Left lobe of liver (tissue), 2 donors: ENCODE data around the gene TTBK1. TPM values are rescaled to one million over a fixed set of nuclear protein-coding genes. Genes with fewer than 3 reads are reported as not detected.
A peak's percentile ranks its signal among the peaks of the same experiment; 100 is the strongest.

Experiments used
- ATAC-seq: fragments of 200-7000 bp; cut with Tn5 transposase; one replicate; pipeline ENCODE4 v1.9.1; 2020; ENCODE audit warnings: mild to moderate bottlenecking, moderate library complexity
- DNase-seq: peaks from one replicate; pipeline ENCODE4 v3.0.0-alpha.2; 2020; ENCODE audit warnings: low spot score
- total RNA-seq: library from RNA; stranded (reverse); gene quantifications from one replicate; pipeline ENCODE4 v1.2.1, GENCODE V29; 2021
- donor health status: DM: no; HTN: no; CAD: no; lungs with moderate emphysema.
- donor health status: DM: no; HTN: yes; CAD: no.

Gene TTBK1
- total RNA-seq, 1 donor from 2014 or later = 2.0 TPM

DNA sequence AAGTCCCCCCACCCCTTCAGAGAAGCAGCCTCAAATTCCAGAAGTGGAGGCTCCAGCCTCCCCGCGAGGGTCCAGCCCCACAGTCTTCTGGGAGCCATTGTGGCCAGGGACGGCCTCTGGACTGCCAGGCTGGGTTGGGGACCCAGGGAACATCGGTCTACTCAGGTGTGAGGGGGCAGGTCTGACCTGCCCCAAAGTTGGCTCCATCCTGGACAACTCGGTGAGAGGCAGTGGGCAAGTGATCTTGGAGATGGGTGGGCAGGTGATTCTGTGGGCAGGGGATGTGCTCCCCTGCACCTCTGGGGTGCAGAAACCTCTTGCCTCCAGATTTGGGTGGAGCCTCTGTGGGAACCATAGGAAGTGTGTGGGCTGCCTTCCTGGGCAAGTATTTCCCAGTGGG is 42.6 kb downstream of the TTBK1 start:
- no peak for DNase-seq
- ATAC-seq = no peak

DNA sequence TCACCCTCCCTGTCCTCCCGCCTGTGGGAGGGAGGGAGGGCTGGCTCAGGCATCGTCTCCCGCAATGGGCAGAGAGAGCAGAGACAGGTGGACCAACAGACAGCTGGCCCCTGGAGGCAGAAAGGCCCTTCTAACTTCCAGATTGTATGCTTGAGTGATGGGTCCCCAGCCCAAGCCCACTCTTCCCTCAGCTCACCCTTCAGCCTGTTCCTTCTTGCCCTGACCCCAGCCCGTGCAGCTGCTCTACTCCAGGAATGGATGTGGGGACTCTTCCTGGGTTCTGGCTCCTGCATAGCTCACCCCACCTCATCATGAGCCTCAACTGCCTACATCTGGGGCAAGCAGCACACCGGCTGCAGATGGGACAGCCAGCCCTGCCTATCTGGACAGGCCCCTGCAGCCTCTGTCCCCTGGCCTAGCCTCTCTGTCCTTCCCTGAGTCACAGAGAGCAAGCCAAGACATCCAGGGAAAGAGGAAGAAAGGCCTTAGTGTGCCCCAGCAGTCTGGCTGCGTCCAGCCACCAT is 43.2 kb downstream of the TTBK1 start:
- DNase-seq (no peak), ATAC-seq (no peak)

DNA sequence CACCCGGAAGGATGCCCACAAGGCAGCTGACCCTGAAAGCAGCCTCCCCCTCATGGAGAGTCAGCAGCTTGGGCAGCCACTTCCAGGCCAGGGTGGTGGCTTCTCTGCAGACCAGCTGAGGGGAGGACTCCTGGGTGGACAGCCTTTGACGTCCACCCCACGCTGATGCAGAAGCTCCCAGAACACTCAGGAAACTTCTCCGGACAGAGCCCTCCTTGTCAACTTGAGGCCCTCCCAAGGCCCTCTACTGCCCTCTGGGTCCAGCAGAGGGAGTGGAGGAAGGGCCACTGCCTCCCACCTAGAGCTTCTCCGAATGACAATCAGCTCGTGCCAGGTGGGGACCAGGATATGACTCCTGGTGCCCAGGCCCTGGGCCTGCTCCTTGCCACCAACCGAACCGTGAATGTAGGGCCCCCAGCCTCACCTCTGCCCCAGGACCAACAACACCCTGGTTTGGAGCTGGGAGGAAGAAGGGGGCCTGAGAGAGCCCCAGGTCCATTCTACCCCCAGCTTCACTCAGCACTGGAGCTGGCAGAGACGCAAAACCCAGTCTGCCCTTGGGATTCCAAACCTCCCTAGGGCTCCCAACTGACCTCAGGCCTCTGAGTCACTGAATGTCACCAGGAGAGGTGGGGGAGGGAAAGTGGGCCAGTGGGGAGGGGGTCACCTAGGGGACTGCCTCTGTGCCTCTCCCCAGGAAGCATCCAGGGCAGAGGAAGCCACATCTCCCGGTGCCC is 43.9 kb downstream of the TTBK1 start:
- DNase-seq (no peak), ATAC-seq (peak; percentile 74)

DNA sequence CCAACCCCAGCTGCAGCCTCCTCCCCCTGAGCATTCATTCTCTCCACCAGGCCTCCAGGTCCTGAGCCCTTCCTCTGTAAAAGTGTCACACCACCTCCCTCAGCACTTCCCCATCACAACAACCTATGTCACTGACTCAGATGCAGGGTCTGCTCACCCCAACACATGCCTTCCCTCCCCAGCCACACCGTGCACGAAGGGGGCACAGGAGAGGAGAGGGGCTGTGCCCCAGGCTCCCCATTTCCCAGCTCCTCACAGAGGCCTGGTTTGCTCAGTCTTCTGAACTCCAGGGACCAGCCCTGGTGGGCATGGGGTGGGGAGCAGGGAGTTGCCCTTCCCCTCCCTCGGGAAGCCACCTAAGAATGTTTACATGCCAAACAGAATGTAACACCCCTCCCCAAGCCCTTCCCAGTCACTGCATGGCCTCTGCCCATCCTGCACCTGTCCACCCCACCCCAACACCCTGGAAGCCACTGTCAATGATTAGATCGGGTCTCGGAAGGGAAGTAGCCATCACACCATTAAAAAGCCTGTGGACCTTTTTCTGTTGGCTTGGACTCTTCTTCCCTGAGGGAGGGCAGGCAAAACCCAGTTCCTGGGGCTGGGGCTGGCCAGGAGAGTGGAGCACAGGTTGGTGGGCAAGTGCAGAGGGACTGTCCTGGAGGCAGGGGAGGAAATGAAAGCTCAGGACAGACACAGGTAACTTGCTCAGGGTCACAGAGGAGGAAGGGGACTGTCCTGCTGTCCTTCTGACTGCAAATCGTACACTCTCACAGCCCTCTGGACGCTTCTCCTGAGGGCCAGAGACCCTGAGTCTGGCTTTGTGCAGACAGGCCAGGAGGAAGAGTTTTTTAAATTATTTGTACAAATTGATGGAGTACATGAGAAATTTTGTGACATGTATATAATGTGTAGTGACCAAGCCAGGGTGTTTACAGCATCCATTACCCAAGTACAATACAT is 44.7 kb downstream of the TTBK1 start:
- ATAC-seq (no peak), DNase-seq (no peak)

DNA sequence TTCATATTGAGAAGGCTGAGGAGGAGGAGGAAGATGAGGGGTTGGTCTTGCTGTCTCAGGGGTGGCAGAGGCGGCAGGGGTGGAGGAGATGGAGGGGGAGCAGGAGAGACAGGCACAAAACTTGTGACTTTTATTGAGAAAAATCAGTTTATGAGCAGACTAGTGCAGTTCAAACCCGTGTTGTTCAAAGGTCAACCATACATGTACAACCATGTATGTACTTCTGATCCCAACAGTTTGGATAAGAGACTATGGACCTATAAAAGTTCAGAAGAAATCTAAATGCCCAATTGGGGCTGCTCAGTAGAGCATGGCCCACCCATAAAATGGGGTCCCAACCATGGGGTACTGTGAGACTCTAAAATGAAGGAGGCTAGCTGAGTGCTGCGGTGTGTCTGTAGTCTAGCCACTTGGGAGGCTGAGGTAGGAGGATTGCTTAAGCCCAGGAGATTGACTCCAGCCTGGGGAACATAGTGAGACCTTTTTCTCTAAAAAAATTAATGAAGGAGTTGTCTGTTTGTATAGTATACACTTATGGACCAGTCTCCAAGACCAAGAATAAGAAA is 47.1 kb downstream of the TTBK1 start:
- ATAC-seq (no peak), DNase-seq (no peak)

DNA sequence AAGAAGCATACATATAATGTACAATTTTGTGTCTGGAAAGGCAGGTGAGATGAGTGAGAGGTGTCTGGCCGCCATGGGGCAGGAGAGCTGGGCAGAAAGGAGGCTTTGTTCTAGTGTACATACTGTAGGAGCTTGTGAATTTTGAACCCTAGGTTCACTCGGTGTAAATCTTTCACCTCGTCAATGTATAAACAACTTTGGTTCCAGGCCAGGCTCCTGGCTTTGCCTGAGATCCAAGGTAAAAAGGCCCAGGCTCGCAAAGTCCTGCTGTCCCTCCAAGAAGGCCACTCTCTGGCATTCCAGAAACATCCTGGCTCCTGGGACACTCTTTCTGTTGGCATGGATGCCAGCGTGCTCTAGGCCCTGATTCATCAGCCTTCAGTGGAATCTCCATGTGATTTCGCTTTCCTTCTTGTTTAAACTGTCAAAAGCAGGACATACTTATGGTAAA is 47.6 kb downstream of the TTBK1 start:
- DNase-seq = peak; percentile 69
- peak; percentile 77 for ATAC-seq

DNA sequence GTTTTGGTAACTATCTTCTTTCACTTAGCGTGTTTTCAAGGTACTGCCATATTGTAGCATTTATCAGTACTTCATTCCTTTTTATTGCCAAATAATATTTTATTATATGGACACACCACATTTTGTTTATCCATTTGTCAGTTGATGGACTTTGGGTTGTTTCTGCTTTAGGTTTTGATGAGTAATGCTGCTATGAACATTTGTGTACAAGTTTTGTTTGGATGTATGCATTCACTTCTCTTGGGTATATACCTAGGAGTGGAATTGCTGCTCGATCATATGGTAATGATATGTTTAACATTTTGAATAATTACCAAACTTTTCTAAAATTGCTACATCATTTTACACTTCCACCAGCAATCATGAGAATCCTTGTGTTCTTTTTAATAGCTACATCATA is 48.4 kb downstream of the TTBK1 start:
- DNase-seq (no peak), ATAC-seq (no peak)

DNA sequence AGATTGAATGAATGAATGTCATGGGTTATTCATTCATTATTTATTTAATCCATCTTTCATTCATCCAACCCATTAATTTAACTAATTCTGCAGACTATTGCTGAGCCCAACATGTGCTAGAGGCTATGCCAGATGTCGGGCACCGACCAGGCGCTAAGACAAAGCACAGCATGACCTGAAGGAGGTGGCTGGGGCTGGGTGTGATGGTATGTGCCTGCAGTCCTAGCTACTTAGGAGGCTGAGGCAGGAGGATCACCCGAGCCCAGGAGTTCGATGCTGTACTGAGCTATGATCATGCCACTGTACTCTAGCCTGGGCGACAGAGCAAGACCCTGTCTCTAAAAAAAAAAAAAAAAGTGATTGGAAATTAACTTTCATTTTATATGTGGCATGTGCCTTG is 49.1 kb downstream of the TTBK1 start:
- DNase-seq = no peak
- ATAC-seq = no peak

DNA sequence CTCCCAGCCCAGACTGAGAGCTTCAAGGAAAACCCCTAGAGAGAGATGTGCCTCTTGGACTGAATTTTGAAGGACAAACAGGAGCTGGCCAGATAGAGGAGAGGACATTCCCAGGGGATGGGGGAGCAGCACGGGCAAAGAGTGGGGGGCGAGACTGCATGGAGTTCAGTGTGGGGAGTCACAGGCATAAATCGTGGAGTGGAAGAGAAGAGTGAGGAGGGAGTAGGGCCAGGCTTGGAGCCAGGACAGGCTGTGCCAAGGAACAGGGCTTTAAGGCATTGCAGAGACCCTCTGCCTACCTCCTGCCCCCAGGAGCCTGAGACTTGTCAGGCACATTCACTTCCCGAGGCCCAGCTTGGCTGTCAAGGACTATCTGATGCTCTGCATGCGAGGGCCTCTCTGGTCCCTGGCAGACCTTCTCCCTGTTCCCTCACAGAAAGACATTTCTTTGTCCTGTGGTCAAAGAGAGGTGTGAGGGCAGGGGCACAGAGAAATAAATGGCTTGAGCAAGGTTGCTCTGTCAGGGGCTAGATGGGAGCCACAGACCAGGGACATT is 49.6 kb downstream of the TTBK1 start:
- ATAC-seq = no peak
- DNase-seq = no peak

DNA sequence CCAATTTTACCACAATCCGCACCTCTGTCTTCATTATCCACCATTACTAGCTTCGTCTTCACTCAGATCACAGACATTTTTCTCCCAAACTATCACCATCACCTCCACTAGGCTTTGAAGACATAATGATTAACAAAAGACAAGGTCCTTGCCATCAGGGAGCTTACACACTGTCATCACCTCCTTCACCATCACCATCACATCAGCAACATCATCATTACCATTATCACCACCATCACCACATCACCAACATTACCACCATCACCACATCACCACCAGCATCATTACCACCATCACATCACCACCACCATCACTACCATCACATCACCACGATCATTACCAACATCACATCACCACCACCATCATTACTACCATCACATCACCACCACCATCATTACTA is 50.4 kb downstream of the TTBK1 start:
- DNase-seq (no peak), ATAC-seq (no peak)

DNA sequence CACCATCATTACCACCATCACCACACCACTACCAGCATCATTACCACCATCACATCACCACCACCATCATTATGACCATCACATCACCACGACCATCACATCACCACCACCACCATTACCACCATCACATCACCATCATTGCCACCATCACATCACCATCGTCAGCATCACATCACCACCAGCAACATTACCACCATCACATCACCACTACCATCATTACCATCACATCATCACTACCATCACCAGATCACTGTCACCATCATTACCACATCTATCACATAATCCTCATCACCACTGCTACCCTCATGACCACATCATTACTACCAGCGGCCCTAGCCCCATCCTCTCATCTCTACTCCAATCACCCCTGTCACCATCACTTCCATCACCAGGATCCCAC is 51.3 kb downstream of the TTBK1 start:
- DNase-seq = no peak
- no peak for ATAC-seq

DNA sequence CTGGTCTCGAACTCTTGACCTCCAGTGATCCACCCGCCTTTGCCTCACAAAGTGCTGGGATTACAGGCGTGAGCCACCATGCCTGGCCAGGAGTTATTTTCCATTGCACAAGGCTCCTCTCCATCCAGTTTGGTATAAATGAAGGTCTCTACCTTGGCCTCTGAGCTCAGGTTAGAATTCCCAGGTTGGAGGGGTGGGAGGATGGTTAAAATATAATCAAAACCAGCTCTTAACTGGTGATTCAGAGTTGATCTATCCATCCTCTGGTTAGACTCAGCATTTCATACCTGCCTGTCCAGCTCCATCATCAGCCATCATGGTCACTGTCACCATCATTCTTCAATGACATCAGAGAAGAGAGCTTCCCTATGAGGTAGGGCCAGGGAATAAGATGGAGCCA is 52.2 kb downstream of the TTBK1 start:
- peak; percentile 14 for DNase-seq
- ATAC-seq = no peak

DNA sequence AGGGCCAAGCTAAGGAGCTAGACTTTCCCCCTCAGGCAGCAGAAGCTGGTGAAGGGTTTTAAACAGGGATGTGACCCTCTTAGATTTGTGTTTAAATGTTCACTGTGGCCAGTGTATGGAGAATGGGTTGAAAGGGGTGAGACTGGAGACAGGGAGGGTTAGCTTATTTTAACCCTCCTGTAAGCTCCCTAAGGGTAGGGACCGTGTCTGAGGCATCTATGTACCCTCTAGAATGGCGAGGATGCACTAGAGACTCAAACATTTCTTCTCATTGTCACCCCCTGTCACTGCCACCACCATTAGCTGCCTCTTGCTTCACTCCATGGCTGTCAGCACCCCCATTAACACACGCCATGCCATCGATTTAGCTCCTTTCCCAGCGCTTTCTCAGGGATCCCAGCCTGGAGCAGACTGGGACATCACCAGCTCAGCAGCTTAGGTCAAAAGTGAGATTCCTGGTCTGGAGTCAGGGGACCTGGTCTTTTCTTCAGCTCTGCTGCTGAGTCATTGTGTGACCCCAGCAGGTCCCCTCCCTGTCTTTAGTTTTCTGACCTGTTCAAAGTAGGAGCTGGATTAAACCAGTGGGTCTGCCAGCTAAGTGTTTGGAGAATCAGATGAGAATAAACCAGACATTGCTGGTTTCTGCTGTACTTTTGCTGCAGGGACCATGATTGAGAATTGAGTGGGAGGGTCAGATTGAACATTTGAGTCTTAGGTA is 53.7 kb downstream of the TTBK1 start:
- ATAC-seq = no peak
- DNase-seq = no peak

DNA sequence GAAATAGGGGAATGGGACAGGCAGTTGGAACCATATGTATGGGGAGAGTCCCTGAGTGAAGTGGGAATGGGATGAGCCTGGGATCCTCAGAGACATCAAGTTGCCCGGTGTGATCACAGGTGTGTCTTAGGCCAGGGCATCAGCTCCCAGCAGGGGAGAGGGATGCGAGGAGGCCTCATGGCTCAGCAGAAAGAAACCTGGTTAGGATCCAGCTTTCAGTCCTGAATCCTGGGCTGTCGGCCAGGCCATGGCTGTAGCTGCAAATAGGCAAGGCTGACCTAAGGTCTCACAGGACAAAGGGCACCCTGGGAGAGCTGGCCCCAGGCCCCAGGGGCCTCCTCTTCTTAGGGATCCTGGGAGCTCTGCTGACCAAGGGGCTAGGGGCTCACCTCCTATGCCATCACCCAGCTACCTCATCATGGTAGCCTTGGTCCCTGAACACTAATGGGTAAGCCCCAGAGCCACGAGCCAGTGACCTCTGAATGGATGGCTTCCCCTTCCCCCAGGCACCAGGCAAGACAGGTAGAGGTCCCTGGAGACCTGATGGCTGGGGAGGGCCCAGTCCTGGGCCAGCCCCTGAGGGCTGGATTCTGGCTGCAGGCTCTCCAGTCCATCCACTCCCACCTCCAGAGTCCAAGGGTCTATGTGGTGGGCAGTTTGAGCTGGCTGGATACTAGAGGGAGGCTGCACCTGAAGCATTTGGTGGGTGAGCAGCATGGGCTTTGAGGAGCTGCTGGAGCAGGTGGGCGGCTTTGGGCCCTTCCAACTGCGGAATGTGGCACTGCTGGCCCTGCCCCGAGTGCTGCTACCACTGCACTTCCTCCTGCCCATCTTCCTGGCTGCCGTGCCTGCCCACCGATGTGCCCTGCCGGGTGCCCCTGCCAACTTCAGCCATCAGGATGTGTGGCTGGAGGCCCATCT is 54.6 kb downstream of the TTBK1 start, which contains the start of gene SLC22A7:
TSS of gene SLC22A7 (plus strand) at position 617 of the 921 bp plus-strand sequence. CDS start at position 716, 99 bp downstream.
- DNase-seq (peak; percentile 96), ATAC-seq (peak; percentile 86)

DNA sequence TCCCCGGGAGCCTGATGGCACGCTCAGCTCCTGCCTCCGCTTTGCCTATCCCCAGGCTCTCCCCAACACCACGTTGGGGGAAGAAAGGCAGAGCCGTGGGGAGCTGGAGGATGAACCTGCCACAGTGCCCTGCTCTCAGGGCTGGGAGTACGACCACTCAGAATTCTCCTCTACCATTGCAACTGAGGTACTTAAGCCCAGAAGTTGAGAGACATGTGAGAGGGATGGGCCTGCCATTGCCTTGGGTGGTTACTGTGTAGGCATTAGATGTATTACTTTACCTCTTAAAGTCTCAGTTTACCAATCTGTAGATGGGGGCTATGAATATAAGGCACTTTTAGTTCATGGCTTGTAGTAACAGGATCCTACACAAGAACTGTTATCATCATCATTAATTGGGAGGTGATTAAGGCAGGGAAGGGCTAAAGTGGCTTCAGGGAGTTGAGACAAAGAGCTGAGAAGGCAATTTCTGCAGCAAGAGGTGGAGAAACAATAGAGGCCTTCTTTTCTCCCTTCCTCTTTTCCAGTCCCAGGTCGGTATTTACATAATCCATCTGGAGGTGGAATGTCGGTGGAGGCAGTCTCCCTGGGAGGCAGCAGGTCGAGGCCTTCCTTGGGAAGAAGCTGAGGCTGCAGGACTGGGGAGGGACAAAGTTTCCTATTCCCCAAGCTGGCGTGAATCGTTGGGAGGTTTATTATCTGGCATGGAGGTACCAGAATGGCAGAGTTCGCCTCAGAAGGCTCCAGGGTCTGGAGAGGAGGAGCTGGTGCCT is 55.5 kb downstream of the TTBK1 start:
- no peak for DNase-seq

DNA sequence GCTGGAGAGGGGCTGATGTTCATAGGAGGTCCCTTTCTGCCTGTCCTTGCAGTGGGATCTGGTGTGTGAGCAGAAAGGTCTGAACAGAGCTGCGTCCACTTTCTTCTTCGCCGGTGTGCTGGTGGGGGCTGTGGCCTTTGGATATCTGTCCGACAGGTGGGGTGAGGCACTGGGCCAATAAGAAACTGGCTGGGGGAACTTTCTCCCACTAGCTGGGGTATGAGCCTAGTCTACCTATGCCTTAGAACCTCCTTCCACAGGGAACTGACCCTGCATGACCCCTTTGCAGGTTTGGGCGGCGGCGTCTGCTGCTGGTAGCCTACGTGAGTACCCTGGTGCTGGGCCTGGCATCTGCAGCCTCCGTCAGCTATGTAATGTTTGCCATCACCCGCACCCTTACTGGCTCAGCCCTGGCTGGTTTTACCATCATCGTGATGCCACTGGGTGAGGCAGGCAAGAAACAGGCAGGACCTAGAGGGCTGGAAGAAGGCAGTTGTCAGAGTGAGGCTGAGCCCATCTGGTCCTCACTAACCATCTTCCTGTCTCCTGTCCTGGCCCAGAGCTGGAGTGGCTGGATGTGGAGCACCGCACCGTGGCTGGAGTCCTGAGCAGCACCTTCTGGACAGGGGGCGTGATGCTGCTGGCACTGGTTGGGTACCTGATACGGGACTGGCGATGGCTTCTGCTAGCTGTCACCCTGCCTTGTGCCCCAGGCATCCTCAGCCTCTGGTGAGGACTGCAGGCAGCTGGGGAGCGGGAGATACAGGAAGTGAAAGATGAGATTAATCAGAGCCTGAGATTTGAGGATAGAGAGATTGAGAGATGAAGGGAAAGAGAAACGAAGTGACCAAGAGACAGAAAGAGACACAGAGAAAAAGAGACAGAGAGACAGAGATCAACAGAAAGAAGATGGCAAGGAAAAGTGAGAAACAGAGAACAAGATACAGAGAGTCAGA is 56.3 kb downstream of the TTBK1 start:
- DNase-seq (no peak), ATAC-seq (peak; percentile 6)

More for the DNA sequence above, 55.5 kb downstream of the TTBK1 start:
- ATAC-seq = no peak
